ENCODE results near the gene CAPZA2.

DNA sequence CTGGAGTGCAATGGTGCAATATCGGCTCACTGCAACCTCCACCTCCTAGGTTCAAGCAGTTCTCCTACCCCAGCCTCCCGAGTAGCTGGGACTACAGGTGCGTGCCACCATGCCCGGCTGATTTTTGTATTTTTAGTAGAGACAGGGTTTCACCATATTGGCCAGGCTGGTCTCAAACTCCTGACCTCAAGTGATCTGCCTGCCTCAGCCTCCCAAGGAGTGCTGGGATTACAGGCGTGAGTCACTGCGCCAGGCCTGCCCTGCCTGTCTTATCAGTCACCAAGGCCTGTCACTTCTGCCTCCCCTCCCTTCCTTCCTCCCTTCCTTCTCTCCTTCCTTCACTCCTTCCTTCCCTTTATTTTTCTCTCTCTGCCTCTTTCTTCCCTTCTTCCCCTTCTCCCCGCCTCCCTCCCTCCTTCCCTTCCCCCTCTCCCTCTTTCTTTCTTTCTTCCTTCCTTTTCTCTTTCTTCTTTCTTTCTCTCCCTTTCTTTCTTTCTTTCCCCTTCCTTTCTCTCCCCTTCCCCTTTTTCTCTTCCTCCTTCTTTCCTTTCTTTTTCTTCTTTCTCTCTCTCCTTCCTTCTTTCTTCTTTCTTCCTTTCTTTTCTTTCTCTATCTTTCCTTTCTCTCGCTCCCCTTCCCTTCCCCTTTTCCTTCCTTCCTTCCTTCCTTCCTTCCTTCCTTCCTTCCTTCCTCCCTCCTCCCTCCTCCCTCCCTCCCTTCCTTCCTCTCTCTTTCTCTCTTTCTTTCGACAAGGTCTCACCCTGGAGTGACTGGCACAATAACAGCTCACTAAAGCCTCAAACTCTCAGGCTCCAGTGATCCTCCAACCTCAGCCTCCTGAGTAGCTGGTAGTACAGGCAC, 87.8 kb downstream of the CAPZA2 start:
- TF ChIP-seq, protein P1, sequence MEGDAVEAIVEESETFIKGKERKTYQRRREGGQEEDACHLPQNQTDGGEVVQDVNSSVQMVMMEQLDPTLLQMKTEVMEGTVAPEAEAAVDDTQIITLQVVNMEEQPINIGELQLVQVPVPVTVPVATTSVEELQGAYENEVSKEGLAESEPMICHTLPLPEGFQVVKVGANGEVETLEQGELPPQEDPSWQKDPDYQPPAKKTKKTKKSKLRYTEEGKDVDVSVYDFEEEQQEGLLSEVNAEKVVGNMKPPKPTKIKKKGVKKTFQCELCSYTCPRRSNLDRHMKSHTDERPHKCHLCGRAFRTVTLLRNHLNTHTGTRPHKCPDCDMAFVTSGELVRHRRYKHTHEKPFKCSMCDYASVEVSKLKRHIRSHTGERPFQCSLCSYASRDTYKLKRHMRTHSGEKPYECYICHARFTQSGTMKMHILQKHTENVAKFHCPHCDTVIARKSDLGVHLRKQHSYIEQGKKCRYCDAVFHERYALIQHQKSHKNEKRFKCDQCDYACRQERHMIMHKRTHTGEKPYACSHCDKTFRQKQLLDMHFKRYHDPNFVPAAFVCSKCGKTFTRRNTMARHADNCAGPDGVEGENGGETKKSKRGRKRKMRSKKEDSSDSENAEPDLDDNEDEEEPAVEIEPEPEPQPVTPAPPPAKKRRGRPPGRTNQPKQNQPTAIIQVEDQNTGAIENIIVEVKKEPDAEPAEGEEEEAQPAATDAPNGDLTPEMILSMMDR (IDR thresholded peaks at IDR 0.05): no peak
- no peak for TF ChIP-seq POLR2A (IDR thresholded peaks at IDR 0.05)

All from heart left ventricle (tissue), 13 donors.